ENCODE measurements around the gene USP1. TPM values are rescaled to one million over a fixed set of nuclear protein-coding genes. Genes with fewer than 3 reads are reported as not detected.

The USP1 gene
- total RNA-seq, 3 donors from 2014 or later (not counting 1 experiment from before 2014, with no cell fraction given), result 22.1 to 34.0 (median 26.8) TPM

GRCh38 chr1:62396871-62397270, 40.0 kb upstream of the USP1 start:
- intact Hi-C loops (cut with micrococcal nuclease), result no loop called here
- no peak for TF ChIP-seq CTCF (IDR thresholded peaks at IDR 0.05)
- WGBS (ENCODE audit: insufficient coverage), result 85% methylated on average over 6 of the region's 6 CpGs
- DNase-seq (no peak), ATAC-seq (no peak)
- no peaks in the 10 kb centered on the region for H3K9me3 Mint-ChIP-seq
- no peak overlapping the region for H3K4me3 Mint-ChIP-seq
- H3K4me1 ChIP-seq (ENCODE audit: control insufficient read depth, insufficient read depth, low read length), result no peaks in the 10 kb centered on the region
- H3K27ac Mint-ChIP-seq, result no peak overlapping the region
- no peak overlapping the region for H3K27ac ChIP-seq (ENCODE audit: low read length)
- H3K4me1 Mint-ChIP-seq, result no peaks in the 10 kb centered on the region
- H3K36me3 ChIP-seq (ENCODE audit: control insufficient read depth, insufficient read depth, low read length), result no peaks in the 10 kb centered on the region
- H3K4me3 ChIP-seq (ENCODE audit: low read length), result no peak overlapping the region
- no peaks in the 10 kb centered on the region for H3K9me3 ChIP-seq (ENCODE audit: control insufficient read depth, insufficient read depth, low read length)
- no peaks in the 10 kb centered on the region for H3K36me3 Mint-ChIP-seq
- no peaks in the 10 kb centered on the region for H3K27me3 ChIP-seq (ENCODE audit: control insufficient read depth, insufficient read depth, low read length)
- H3K27me3 Mint-ChIP-seq (ENCODE audit: low read depth in 2 of 2), result peaks cover 6 to 15% of the 10 kb centered on the region in 2 donors

- Mint-ChIP-seq H3K27ac (no peak overlapping the region), H3K36me3 (no peaks in the 10 kb centered on the region), H3K4me3 (no peak overlapping the region), H3K27me3 (ENCODE audit: low read depth in 2 of 2) (peaks cover 6 to 10% of the 10 kb centered on the region in 2 donors), H3K4me1 (no peaks in the 10 kb centered on the region), H3K9me3 (no peaks in the 10 kb centered on the region)
- Histone ChIP-seq H3K27me3 (ENCODE audit: control insufficient read depth, insufficient read depth, low read length) (no peaks in the 10 kb centered on the region), H3K36me3 (ENCODE audit: control insufficient read depth, insufficient read depth, low read length) (no peaks in the 10 kb centered on the region), H3K9me3 (ENCODE audit: control insufficient read depth, insufficient read depth, low read length) (no peaks in the 10 kb centered on the region), H3K4me3 (ENCODE audit: low read length) (no peak overlapping the region), H3K27ac (ENCODE audit: low read length) (no peak overlapping the region), H3K4me1 (ENCODE audit: control insufficient read depth, insufficient read depth, low read length) (no peaks in the 10 kb centered on the region)
- DNase-seq, result no peak
- ATAC-seq, result no peak
- WGBS (ENCODE audit: insufficient coverage), result 94% methylated on average over 1 of the region's 3 CpGs
- TF ChIP-seq CTCF (IDR thresholded peaks at IDR 0.05), result no peak
- intact Hi-C loops (cut with micrococcal nuclease), result no loop called here
Observed at GRCh38 chr1:62397301-62397700, 39.5 kb upstream of the USP1 start.

- Mint-ChIP-seq H3K36me3 (no peaks in the 10 kb centered on the region), H3K9me3 (no peaks in the 10 kb centered on the region), H3K4me1 (no peaks in the 10 kb centered on the region), H3K4me3 (no peak overlapping the region), H3K27ac (no peak overlapping the region), H3K27me3 (ENCODE audit: low read depth in 2 of 2) (peaks cover 6 to 8% of the 10 kb centered on the region in 2 donors)
- Histone ChIP-seq H3K4me3 (ENCODE audit: low read length) (no peak overlapping the region), H3K27ac (ENCODE audit: low read length) (no peak overlapping the region), H3K27me3 (ENCODE audit: control insufficient read depth, insufficient read depth, low read length) (no peaks in the 10 kb centered on the region), H3K9me3 (ENCODE audit: control insufficient read depth, insufficient read depth, low read length) (no peaks in the 10 kb centered on the region), H3K36me3 (ENCODE audit: control insufficient read depth, insufficient read depth, low read length) (no peaks in the 10 kb centered on the region), H3K4me1 (ENCODE audit: control insufficient read depth, insufficient read depth, low read length) (no peaks in the 10 kb centered on the region)
- 88% methylated on average over 5 of the region's 8 CpGs for WGBS (ENCODE audit: insufficient coverage)
- DNase-seq, result no peak
- TF ChIP-seq CTCF (IDR thresholded peaks at IDR 0.05), result no peak
- intact Hi-C loops (cut with micrococcal nuclease), result no loop called here
- no peak for ATAC-seq
Observed at GRCh38 chr1:62398377-62398776, 38.5 kb upstream of the USP1 start.

- H3K36me3 ChIP-seq (ENCODE audit: control insufficient read depth, insufficient read depth, low read length), result no peaks in the 10 kb centered on the region
- no peaks in the 10 kb centered on the region for H3K4me1 Mint-ChIP-seq
- TF ChIP-seq CTCF (IDR thresholded peaks at IDR 0.05), result no peak
- H3K4me1 ChIP-seq (ENCODE audit: control insufficient read depth, insufficient read depth, low read length), result no peaks in the 10 kb centered on the region
- no peak overlapping the region for H3K4me3 Mint-ChIP-seq
- ATAC-seq (no peak), DNase-seq (no peak)
- H3K9me3 Mint-ChIP-seq, result no peaks in the 10 kb centered on the region
- H3K27ac Mint-ChIP-seq, result no peak overlapping the region
- H3K9me3 ChIP-seq (ENCODE audit: control insufficient read depth, insufficient read depth, low read length), result no peaks in the 10 kb centered on the region
- peaks cover 0 to 6% of the 10 kb centered on the region in 2 donors for H3K27me3 Mint-ChIP-seq (ENCODE audit: low read depth in 2 of 2)
- WGBS (ENCODE audit: insufficient coverage), result 89% methylated on average over 5 of the region's 5 CpGs
- no peak overlapping the region for H3K4me3 ChIP-seq (ENCODE audit: low read length)
- intact Hi-C loops (cut with micrococcal nuclease), result no loop called here
- H3K36me3 Mint-ChIP-seq, result no peaks in the 10 kb centered on the region
- no peak overlapping the region for H3K27ac ChIP-seq (ENCODE audit: low read length)
- no peaks in the 10 kb centered on the region for H3K27me3 ChIP-seq (ENCODE audit: control insufficient read depth, insufficient read depth, low read length)
Observed at GRCh38 chr1:62401034-62401760, 35.7 kb upstream of the USP1 start.

Data from natural killer cell (primary cell).